Measurements from ENCODE around the gene USP44.
"Not testable (repeated sequence)": the region's sequence is repeated elsewhere in the genome, so short reads cannot be mapped to it uniquely, and the experiment has no call there.

The USP44 gene

DNA sequence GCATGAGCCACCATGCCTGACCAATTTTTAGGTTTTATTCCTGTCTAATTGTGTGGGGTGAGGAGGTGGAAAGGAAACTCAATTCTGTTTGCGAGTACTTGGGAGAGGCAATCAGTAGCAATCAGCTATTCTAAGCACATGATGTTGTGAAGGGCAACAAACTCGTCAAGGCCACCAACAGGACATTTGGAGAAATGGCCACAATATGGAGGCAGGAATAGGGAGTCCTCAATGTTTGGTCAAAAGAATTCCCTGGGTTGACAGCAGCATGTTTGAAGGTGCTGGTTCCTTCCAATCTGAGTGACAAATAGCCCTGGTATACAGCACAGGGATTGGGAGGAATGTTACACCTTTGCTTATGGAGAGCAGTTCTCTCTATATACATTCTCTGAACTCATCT, 32.7 kb upstream of the USP44 start:
- no peak for TF ChIP-seq CTCF (IDR thresholded peaks at IDR 0.05; ENCODE audit: control insufficient read depth, extremely low read depth, insufficient read depth)
- DNase-seq (ENCODE audit: low read depth): no peak
- H3K4me3 ChIP-seq (ENCODE audit: low read depth, low read length): no peak overlapping the region

DNA sequence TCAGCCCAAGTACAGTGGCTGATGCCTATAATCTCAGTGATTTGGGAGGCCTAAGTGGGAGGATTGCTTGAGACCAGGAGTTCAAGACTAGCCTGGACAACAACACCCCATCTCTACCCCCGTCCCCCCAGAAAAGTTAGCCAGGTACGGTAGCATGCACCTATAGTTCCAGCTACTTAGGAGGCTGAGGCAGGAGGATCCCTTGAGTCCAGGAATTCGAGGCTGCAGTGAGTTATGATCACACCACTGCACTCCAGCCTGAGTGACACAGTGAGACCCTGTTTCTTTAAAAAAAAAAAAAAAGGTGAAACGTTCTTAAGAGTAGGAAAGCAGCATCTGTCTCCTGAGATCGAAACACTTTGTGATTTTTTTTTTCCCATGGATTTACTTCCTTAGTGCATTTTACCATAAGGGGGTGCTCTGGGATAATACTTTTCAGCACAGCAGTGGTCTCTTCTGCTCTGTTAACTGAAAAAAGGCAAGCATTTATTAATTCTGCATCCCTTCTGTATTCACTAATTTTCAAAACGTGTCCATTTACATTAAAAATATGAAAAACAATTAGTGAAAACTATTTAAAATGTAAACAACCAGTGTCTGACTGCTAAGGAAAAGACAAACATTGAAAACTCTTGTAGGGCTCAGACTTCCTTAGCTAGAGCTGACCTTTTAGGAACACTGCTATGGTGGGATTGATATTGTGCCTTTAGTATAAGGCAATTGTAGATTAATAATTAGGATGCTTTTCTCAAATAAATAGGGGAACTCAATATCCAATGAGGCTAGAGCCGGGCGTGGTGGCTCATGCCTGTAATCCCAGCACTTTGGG, 31.2 kb upstream of the USP44 start:
- no peak for DNase-seq (ENCODE audit: low read depth)
- no peak overlapping the region for H3K4me3 ChIP-seq (ENCODE audit: low read depth, low read length)
- TF ChIP-seq CTCF (IDR thresholded peaks at IDR 0.05; ENCODE audit: control insufficient read depth, extremely low read depth, insufficient read depth): peak; percentile 50

GRCh38 chr12:95577820-95578219, 26.5 kb upstream of the USP44 start:
- H3K4me3 ChIP-seq (ENCODE audit: low read depth, low read length): no peak overlapping the region
- no peak for DNase-seq (ENCODE audit: low read depth)
- TF ChIP-seq CTCF (IDR thresholded peaks at IDR 0.05; ENCODE audit: control insufficient read depth, extremely low read depth, insufficient read depth): no peak

GRCh38 chr12:95574799-95575452, 23.6 kb upstream of the USP44 start:
- no peak overlapping the region for H3K4me3 ChIP-seq (ENCODE audit: low read depth, low read length)
- DNase-seq (ENCODE audit: low read depth): no peak
- TF ChIP-seq CTCF (IDR thresholded peaks at IDR 0.05; ENCODE audit: control insufficient read depth, extremely low read depth, insufficient read depth): peak; percentile 69

DNA sequence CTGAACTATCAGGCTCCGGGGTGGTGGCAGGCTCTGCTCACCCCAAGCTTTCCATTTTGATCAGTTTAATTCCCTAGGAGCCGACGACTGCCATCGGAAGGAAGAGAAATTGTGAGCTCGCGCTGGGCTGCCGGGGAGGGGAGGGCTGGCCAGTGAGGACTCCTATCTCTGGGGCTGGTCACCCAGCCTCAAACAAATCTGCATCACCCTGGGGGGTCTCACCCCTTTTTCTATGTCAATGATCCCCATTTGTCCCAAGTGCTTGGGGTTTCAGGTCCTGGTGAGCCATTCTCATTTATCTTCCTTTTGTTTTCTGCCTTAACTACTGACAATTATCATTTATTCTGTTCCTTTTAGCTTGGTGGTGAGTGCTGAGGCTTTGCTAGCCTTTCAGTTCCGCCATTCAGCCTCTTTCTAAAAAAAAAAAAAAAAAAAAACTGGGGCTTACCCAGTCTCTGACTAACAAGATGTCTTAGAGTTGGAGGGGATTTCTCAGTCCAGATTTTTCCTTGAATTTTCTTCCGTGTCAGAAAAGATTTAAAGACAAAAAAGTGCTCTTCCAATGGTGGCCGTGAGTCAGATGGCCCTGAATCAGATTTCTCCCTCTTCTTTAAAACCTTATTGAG, 22.8 kb upstream of the USP44 start:
- H3K4me3 ChIP-seq (ENCODE audit: low read depth, low read length): no peak overlapping the region
- TF ChIP-seq CTCF (IDR thresholded peaks at IDR 0.05; ENCODE audit: control insufficient read depth, extremely low read depth, insufficient read depth): no peak

DNA sequence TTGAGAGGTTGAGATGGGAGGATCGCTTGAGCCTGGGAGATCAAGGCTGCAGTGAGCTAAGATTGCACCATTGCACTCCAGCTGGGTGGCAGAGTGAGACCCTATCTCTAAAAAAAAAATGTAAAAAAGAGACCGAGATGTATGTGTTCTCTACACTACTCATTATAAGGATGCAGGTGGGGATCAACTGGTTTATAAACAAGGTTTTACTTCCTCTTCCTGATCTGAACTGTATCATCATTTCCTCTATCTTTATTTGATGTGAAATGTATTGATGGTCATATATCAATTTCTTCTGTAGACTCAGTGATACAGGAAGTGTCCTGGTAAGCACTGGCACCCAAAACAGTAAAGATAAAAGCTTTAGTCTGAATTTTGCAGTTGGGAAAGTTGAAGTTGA, 20.1 kb upstream of the USP44 start:
- no peak for TF ChIP-seq CTCF (IDR thresholded peaks at IDR 0.05; ENCODE audit: control insufficient read depth, extremely low read depth, insufficient read depth)
- H3K4me3 ChIP-seq (ENCODE audit: low read depth, low read length): no peak overlapping the region
- no peak for DNase-seq (ENCODE audit: low read depth)

More for the DNA sequence above, 22.8 kb upstream of the USP44 start:
- no peak for DNase-seq (ENCODE audit: low read depth)

DNA sequence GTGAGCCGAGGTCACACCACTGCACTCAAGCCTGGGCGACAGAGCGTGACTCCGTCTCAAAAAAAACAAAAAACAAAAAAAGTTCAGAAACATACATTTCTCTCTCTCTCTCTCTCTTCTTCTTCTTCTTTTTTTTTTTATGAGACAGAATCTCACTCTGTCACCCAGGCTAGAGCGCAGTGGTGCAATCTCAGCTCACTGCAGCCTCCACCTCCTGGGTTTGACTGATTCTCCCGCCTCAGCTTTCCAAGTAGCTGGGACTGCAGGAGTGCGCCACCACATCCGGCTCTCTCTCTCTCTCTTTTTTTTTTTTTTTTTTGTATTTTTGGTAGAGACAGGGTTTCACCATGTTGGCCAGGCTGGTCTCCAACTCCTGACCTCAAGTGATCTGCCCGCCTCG, 16.8 kb upstream of the USP44 start:
- DNase-seq (ENCODE audit: low read depth); H3K4me3 ChIP-seq (ENCODE audit: low read depth, low read length): not testable (repeated sequence)
